ENCODE results near the gene MYL10.

The MYL10 gene

DNA sequence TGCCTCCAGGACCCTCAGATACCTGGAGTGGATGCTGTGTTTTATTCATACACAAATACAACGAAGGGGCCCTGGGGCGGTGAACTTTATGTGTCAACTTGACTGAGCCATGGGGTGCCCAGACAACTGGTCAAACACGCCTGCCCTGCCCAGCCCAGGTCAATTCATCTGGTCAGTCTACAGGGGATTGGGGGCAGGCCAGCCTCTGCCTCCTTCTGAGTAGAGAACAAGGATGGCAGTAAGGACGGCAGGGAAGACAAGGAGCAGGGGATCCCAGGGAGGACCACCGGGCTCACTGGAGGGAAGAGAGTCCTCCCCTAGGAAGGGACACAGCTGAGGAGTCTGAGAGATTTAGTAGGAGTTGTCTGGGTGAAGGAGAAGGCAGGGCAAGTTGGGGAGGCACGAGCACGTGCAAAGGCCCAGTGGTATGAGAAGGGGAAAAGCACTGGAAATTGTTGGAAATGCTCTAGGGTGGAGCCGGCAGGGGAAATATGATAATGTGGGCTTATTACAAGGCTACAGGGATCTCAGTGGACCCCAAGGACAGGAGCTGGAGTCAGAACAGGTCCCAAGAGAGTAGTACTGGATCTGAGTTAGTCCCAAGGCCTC is 63.4 kb downstream of the MYL10 start:
- no peak for DNase-seq (ENCODE audit: low read depth)

DNA sequence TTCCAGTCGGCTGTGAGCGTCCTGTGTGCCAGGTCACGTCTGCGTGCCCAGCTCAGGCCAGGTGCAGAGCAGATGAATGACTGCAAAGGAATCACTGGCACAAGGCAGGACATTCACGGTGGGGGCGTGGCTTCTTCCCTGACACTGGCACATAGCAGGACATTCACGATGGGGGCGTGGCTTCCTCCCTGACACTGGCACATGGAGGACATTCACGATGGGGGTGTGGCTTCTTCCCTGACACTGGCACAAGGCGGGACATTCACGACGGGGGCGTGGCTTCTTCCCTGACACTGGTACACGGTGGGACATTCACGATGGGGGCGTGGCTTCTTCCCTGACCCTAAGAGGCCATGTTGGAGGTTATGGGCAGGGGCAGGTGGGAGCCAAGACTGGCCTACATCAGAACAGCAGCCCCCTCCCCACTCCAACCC is 64.3 kb downstream of the MYL10 start:
- DNase-seq (ENCODE audit: low read depth), result no peak

DNA sequence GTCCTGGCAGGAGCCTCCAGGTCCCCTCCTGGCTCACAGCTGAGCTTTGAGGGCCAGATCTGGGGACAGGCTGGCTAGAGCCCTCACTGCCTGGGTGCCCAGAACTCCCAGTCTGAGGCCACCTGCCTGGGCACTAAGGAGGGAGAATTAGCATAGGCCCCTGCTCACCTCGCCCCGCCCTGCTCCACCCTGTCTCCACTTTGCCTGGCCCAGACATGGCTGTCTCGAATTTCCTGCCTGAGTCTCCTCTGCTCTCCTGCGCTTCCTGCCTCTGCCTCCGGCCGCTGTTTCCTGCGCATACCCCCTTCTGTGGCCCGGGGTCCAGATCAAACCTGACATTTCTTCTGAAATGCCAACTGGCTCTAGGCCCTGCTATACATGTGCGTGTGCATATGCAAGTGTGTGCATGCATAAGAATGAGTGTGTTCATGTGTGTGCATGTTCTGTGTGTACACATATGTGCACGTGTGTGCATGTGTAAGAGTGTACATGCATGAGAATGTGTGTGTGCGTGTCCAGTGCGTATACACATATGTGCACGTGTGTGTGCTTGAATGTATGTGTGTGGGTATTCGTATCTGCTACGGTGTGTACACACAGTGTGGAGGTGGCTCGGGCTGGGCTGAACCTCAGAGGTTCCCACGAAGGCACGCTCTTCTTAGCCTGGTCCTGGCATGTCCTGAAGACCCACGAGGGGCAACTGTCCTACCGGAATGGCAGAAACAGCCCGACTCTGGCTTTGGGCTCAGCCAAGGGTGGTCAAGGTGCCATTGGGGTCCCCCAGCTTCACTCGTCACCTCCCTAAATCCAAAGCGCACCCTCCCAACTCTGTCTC is 64.9 kb downstream of the MYL10 start:
- DNase-seq (ENCODE audit: low read depth), result no peak

Measured in stimulated activated CD8-positive, alpha-beta memory T cell treated with anti-CD3 and anti-CD28 coated beads, Interleukin-12 subunit alpha, Interleukin-12 subunit beta, amount 100 ng/mL, for 4 hours (primary cell).